Measurements from ENCODE around the gene LARP4. TPM values are rescaled to one million over a fixed set of nuclear protein-coding genes. Genes with fewer than 3 reads are reported as not detected.

LARP4 gene
- total RNA-seq, 1 donor from 2014 or later = 63.8 TPM

DNA sequence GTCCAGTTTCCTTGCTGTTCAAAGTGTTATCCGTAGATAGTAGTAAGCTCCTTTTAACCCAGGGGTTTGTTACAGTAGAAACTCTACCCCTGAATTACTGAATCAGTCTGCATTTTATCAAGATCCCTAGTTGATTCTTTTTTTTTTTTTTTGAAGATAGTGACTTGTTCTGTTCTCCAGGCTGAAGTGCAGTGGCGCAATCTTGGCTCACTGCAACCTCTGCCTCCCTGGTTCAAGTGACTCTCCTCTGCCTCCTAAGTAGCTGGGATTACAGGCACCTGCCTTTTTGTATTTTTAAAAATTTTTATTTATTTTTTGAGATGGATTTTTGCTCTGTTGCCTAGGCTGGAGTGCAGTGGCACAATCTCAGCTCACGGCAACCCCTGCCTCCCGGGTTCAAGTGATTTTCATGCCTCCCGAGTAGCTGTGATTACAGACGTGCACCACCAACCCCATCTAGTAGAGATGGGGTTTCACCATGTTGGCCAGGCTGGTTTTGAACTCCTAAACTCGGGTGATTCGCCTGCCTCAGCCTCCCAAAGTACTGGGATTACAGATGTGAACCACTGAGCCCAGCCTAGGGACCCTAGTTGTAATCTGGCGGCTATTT lies 10.5 kb downstream of the LARP4 start:
- Mint-ChIP-seq H3K36me3 (ENCODE audit: low read depth, unreplicated experiment) (peaks cover 2% of the 10 kb centered on the region), H3K27ac (ENCODE audit: unreplicated experiment) (no peak overlapping the region), H3K4me1 (ENCODE audit: low read depth, unreplicated experiment) (peaks cover 2% of the 10 kb centered on the region), H3K4me3 (ENCODE audit: unreplicated experiment) (no peak overlapping the region), H3K9me3 (ENCODE audit: unreplicated experiment) (no peaks in the 10 kb centered on the region), H3K27me3 (ENCODE audit: low read depth, unreplicated experiment) (no peaks in the 10 kb centered on the region)
- DNase-seq (ENCODE audit: low read depth) = no peak
- no peak for FAIRE-seq
- no peak overlapping the region for H3K27ac ChIP-seq (ENCODE audit: low read depth, low read length)
- no peak overlapping the region for H3K9ac ChIP-seq (ENCODE audit: low read length)
- no peaks in the 10 kb centered on the region for H3K36me3 ChIP-seq (ENCODE audit: insufficient read depth, low read length)
- H3K4me1 ChIP-seq (ENCODE audit: insufficient read depth, low read length) = no peaks in the 10 kb centered on the region
- no peaks in the 10 kb centered on the region for H3K27me3 ChIP-seq (ENCODE audit: insufficient read depth, low read length)
- H3K4me3 ChIP-seq (ENCODE audit: insufficient read depth, low read depth, low read length) = no peak overlapping the region
- H3K9me3 ChIP-seq (ENCODE audit: insufficient read depth, low read depth, low read length) = no peaks in the 10 kb centered on the region
- H3K4me2 ChIP-seq (ENCODE audit: low read length) = no peak overlapping the region
- TF ChIP-seq, protein P1, sequence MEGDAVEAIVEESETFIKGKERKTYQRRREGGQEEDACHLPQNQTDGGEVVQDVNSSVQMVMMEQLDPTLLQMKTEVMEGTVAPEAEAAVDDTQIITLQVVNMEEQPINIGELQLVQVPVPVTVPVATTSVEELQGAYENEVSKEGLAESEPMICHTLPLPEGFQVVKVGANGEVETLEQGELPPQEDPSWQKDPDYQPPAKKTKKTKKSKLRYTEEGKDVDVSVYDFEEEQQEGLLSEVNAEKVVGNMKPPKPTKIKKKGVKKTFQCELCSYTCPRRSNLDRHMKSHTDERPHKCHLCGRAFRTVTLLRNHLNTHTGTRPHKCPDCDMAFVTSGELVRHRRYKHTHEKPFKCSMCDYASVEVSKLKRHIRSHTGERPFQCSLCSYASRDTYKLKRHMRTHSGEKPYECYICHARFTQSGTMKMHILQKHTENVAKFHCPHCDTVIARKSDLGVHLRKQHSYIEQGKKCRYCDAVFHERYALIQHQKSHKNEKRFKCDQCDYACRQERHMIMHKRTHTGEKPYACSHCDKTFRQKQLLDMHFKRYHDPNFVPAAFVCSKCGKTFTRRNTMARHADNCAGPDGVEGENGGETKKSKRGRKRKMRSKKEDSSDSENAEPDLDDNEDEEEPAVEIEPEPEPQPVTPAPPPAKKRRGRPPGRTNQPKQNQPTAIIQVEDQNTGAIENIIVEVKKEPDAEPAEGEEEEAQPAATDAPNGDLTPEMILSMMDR (IDR thresholded peaks at IDR 0.05; ENCODE audit: insufficient read depth, low read depth, low read length) = no peak
- TF ChIP-seq EZH2 (IDR thresholded peaks at IDR 0.05; ENCODE audit: insufficient read depth, low read length) = no peak
- peaks cover 99% of the 10 kb centered on the region for H3K79me2 ChIP-seq (ENCODE audit: insufficient read depth, low read length)
- H4K20me1 ChIP-seq (ENCODE audit: insufficient read depth, low read length) = peaks cover 74% of the 10 kb centered on the region
- H2AFZ ChIP-seq (ENCODE audit: low read depth, low read length) = no peak overlapping the region

DNA sequence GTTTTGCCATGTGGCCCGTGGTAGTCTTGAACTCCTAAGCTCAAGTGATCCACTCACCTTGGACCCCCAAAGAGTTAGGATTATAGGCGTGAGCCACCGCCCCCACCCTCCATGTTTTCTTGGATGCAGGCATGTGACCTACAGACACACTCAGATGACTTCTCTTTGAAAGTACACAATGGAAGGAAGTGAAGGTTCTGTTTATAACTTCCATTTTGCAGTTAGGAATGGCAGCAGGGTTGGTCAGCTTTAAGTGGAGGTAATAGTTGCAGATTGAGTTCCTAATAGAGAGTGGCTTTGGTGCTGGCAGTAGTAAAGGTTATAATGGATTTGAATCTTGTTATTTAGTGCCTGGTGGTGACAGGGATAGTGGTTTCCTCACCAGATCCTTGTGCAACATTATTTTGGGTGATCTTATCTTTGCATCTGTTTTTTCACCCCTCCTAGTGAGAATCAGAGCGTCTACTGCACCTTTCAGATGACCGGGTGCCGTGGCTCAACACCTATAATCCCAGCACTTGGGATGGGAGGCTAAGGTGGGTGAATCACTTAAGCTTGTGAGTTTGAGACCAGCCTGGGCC lies 15.3 kb downstream of the LARP4 start:
- Mint-ChIP-seq H3K4me3 (ENCODE audit: unreplicated experiment) (no peak overlapping the region), H3K27me3 (ENCODE audit: low read depth, unreplicated experiment) (no peaks in the 10 kb centered on the region), H3K9me3 (ENCODE audit: unreplicated experiment) (no peaks in the 10 kb centered on the region), H3K4me1 (ENCODE audit: low read depth, unreplicated experiment) (no peaks in the 10 kb centered on the region), H3K36me3 (ENCODE audit: low read depth, unreplicated experiment) (peaks cover 6% of the 10 kb centered on the region), H3K27ac (ENCODE audit: unreplicated experiment) (no peak overlapping the region)
- Histone ChIP-seq H2AFZ (ENCODE audit: low read depth, low read length) (no peak overlapping the region), H3K36me3 (ENCODE audit: insufficient read depth, low read length) (no peaks in the 10 kb centered on the region), H3K4me2 (ENCODE audit: low read length) (no peak overlapping the region), H3K9ac (ENCODE audit: low read length) (no peak overlapping the region), H4K20me1 (ENCODE audit: insufficient read depth, low read length) (peaks cover 84% of the 10 kb centered on the region), H3K79me2 (ENCODE audit: insufficient read depth, low read length) (peaks cover 95% of the 10 kb centered on the region), H3K4me1 (ENCODE audit: insufficient read depth, low read length) (no peaks in the 10 kb centered on the region), H3K4me3 (ENCODE audit: insufficient read depth, low read depth, low read length) (no peak overlapping the region), H3K27me3 (ENCODE audit: insufficient read depth, low read length) (no peaks in the 10 kb centered on the region), H3K27ac (ENCODE audit: low read depth, low read length) (no peak overlapping the region), H3K9me3 (ENCODE audit: insufficient read depth, low read depth, low read length) (no peaks in the 10 kb centered on the region)
- FAIRE-seq (no peak), DNase-seq (ENCODE audit: low read depth) (no peak)
- TF ChIP-seq, protein P1 (IDR thresholded peaks at IDR 0.05; ENCODE audit: insufficient read depth, low read depth, low read length) = no peak
- TF ChIP-seq EZH2 (IDR thresholded peaks at IDR 0.05; ENCODE audit: insufficient read depth, low read length) = no peak

All from astrocyte (in vitro differentiated cells and primary cell).